ENCODE data around the gene NTHL1.
"Not testable (repeated sequence)": the region's sequence is repeated elsewhere in the genome, so short reads cannot be mapped to it uniquely, and the experiment has no call there.

The NTHL1 gene

GRCh38 chr16:2027024-2028010 lies 20.3 kb downstream of the NTHL1 start:
- peak; percentile 88 for DNase-seq

- no peak for DNase-seq
These were observed 21.1 kb downstream of the NTHL1 start, which contains the start of gene NHERF2 for GRCh38 chr16:2026461-2027023. Gene NHERF2 (plus strand): TSS chr16:2026902. CDS start chr16:2027006, 104 bp downstream.

DNA sequence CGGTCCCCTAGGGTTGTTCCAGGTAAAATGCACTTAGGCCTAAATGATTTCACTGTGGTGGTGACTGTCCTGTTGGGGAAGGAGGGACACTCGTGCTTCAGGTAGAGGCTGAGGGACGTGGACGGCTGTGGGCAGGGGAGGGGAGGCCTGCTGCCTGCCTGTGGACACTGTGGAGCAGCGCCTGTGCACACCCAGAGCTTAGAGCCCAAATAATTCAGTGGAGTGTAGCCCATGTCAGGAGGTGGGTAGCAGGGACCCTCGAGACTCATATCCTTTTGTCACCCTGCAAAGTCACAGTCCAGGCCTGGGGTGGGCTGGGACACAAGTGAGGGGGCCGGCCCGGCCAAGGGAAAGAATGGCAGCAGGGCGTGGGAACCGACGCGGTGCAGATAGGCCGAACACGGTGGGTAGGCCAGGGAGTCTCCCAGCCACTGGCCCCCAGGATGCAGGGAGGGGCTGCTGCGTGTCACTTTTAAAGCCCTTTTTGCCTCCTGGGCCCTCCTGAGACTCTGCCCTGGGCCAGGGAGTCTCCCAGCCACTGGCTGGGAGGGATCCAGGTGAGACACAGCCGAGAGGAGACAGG lies 21.7 kb downstream of the NTHL1 start:
- no peak for DNase-seq

DNA sequence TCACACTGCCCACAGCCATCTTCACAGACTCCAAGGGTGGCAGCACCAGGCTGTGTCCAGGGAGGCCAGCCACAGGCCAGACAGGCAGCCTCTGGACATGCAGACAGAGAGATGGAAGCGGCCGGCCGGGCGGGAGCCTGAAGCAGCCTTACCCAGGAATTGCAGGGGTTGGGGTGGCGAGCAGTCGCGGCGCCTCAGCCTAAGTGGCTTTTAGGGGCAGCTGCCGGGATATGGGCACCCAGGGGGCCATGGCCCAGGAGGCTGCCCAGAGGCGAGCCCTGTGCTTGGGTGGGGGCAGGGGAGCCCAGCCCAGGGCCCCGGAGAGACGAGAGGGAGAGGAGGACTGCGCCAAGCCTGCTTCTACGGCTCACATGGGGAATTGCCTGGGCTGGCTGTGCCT lies 22.4 kb downstream of the NTHL1 start:
- no peak for DNase-seq

DNA sequence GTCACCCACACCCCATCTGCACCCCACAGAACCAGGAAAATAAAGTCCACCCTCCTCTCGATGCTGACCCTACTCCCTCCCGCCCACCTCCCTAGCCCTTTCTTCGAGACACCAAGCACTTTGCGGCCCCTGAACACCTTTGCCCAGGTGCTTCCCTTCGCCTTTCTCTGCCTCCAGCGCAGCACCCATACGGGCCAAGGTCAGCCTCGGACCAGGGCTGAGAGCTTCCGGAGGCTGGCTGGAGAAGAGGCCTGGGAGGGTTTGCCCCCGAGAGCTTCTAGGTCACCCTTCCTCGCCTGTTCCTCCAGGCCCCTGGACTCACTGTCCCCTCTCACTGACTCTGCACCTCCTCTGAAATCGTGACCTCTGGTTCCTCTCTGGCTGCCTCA lies 23.6 kb downstream of the NTHL1 start:
- no peak for DNase-seq

- peak; percentile 97 for DNase-seq
These were observed 24.3 kb downstream of the NTHL1 start for GRCh38 chr16:2023092-2024031.

DNA sequence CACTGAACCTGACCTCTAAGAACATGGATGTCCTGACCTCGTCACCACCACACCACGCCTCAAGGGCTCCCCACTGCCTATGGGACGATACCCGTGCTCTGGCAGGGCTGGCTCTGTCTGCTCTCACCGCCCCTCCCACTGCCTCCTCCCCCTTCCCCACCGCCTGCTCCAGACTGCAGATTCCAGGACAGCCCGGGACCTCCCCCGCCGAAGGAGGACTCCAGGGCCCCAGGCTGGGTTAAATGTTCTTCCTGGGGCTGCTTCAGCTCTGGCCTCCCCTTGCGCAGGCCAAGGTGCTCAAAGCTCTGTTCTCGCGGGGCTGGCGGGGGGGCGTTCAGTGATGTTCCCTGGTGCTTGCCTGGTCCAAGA lies 24.9 kb downstream of the NTHL1 start:
- DNase-seq, result peak; percentile 97

GRCh38 chr16:2019921-2020831 lies 27.5 kb downstream of the NTHL1 start:
- no peak for DNase-seq

DNA sequence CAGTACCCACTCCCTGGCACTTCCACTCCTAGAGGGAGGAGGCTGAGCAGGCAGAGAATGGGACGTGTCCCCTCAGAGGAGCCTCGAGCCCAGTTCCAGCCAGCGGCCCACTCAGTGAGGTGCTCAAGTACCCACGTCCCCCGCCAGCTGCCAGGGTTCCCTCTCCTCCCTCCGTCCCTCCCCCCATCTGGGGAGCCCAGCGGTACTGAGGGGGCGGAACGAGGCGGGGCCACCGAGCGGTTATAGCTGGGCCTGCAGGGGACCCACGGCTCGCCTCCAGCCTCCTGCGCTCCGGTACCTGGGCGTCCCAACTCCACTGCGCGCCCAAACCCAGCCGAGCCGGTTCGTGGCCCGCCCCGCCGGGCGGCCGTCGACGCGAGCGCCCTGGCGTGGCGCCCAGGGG lies 28.1 kb downstream of the NTHL1 start, which contains the start of gene NPW:
Gene NPW (plus strand): TSS at position 268 of the 403 bp plus-strand sequence.
- no peak for DNase-seq

DNA sequence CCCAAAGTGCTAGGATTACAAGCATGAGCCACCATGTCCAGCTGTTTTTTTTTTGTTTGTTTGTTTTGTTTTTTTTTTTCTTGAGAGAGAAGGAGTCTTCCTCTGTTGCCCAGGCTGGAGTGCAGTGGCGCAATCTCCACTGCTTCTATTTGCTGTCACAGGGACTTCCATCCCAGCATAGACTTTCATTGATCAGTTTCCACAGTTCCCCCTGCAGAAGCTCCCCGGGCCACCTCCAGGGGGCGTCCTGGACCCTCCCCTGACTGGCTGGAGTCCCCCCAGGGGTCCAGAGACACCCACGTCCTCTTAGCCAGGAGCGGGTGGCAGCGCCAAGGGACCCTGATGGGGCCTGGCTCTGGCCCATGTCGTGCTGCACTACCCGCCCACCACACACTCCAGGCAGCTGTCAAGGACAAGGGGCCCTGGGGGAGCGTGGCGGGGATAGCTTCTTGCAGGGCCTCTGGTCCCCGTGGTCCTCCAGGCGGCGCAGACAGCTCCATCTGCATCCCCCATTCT lies 31.2 kb downstream of the NTHL1 start:
- no peak for DNase-seq

GRCh38 chr16:2015947-2016208 lies 31.8 kb downstream of the NTHL1 start:
- DNase-seq, result no peak

DNA sequence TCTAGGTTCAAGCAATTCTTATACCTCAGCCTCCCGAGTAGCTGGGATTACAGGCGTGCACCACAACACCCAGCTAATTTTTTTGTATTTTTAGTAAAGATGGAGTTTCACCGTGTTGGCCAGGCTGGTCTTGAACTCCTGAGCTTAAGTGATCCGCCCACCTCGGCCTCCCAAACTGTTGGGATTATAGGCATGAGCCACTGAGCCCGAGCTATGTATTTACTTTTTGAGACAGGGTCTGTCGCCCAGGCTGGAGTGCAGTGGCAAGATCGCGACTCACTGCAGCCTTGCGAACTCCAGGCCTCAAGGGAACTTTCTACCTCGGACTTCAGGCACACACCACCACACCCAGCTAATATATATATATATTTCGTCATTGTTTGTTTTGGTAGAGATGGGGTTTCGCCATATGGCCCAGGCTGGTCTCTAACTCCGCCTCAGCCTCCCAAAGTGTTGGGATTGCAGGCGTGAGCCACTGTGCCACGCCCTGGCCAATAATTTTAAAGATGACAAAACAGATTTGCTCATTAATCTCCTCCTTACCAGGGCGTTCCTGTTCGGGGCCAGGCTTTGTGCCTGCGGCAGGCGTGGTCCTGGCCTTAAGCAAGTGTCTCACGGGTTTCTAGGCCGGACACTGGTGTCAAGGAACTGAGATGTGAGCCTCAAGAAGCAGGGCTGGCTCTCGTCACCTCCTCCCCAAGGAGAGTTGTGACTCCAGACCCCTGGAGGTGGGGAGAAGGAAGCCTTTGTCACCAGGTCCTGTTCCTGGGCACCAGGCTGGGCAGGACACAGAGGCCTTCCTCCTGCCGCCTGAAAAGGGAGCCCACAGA lies 32.3 kb downstream of the NTHL1 start:
- no peak for DNase-seq

DNA sequence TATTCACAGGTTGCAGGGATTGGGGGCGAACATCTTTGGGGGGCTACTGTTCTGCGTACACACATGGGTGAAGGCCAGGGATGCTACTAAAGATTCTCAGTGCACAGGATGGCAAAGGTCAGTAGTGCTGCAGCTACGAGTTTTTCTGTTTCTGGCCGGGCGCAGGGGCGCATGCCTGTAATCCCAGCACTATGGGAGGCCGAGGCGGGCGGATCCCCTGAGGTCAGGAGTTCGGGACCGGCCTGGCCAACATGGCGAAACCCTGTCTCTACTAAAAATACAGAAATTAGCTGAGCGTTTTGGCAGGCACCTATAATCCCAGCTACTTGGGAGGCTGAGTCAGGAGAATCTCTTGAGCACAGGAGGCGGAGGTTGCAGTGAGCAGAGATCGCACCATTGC lies 34.1 kb downstream of the NTHL1 start:
- no peak for DNase-seq

DNA sequence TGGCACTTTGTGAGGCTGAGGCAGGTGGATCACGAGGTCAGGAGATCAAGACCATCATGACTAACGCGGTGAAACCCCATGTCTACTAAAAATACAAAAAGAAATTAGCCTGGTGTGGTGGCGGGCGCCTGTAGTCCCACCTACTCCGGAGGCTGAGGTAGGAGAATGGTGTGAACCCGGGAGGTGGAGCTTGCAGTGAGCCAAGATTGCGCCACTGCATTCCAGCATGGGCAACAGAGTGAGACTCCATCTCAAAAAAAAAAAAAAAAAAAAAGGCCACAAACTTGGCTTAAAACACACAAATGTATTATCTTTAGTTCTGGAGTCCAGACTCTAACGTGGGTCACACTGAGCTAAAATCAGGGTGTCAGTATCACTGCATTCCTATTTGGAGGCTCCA lies 35.9 kb downstream of the NTHL1 start:
- DNase-seq, result not testable (repeated sequence)

- peak; percentile 88 for DNase-seq
These were observed 37.7 kb downstream of the NTHL1 start, which contains the start of gene ZNF598 for GRCh38 chr16:2009791-2010510. Gene ZNF598 (minus strand): TSS chr16:2009821.

- no peak for DNase-seq
These were observed 38.4 kb downstream of the NTHL1 start for GRCh38 chr16:2009164-2009711.

DNA sequence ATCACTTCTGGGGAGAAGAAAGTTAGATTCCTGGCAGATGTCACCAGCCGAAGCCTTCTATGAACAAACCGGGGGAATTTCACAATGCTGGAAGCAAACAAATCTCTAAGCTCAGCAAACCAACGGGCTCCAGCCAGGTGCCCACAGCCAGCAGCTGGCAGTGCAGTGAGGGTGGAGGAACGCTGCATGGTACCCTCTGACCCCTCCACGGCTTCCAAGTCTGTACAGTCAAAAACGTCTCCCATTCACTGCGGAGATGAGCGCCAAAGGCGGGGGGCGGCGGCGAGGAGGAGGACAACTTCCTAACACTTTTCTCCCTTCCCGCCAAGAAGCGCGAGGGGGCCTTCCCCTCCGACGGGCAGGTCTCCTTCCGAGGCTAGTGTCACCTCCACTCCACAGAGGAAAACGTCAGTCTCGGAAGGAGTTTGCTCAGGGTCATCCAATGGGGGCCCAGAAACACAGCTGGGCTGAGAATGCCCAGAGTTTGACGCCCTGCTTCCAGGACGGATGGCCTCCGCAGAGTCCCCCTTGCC lies 38.9 kb downstream of the NTHL1 start:
- DNase-seq, result no peak

- DNase-seq, result no peak
These were observed 39.6 kb downstream of the NTHL1 start for GRCh38 chr16:2008009-2008526.
